ENCODE measurements around the gene CADPS.

Gene CADPS

DNA sequence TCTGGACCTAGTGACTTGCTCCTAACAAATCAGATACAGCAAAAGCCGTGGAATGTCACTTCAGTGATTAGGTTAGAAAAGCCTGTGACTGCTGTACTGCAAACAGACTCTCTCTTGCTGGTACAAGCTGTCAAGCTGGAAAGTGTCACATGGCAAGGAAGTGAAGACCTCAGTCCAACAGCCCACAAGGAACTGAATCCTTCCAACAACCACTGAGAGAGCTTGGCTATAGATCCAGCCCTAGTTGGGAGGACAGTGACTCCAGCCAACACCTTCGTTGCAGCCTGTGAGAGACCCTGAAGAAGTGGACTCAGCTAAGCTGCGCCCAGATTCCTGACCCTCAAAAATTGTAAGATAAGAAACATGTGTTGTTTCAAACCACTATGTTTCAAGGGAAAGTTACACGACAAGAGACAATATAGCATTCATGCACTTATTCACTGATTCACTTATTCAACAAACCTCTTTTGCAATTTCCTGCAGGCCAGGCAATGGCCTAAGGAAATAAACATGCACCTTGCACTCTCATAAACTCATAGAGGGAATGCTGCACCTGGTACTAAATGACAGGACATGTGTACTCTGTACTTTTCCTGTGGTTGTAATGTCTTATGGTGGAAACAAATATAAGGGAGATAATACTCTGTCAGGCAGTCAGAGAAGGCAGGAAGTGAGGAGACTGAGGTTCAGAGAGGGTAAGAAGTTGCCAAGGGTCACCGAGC is 142.9 kb downstream of the CADPS start:
- DNase-seq, result no peak

DNA sequence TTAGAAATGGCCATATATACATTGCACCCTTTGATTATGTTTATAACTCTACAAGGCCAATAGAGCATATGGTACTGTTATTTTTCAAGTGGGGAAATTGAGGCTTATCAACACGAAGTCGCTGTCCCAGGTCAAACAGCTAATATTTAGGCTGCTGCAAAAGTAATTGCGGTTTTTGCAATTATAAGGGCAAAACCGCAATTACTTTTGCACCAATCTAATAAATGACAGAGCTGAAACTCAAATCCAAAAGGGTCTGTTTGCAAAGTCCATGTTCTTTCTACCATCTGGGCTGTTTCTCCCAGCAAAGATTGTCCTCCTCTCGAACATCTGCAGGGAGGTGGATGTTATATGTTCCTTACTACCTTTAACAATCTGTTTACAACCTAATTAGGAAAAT is 147.2 kb downstream of the CADPS start:
- no peak for DNase-seq

DNA sequence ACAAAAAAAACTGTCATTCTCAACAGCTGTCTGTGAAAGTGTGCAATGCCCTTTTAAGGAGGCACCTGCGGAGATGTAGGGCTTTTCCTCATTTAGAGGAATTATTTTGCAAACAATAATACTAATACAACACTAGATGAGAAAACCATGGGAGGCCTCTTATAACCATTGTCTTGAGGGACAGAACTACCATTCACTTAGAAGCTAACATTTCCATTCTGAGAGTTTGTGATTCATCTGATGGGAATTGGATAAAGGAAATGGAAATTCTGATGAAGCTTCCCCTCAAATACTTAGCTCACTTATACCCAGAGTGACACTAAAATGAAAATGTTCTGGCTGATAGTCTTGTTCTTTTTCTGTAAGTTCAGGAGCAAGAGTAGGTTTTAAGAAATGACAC is 147.7 kb downstream of the CADPS start:
- DNase-seq, result no peak

DNA sequence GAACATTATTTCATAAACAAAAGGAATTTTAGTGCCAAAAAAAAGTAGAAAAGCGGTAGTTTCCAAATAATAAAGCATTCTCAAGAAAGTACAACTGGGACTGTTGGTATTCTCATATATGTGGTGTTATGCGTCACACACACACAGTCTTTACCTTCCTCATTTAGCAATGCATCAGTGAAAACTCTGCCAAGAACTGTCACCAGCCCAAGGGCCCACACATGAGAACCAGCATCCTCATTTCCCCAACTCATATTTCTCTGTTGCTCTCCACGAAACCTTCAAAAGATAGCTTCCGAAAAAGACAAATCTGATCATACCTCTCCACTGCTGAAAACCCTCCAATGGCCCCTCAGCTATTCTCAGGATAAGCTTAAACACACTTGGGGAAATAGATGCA is 150.7 kb downstream of the CADPS start:
- no peak for DNase-seq

DNA sequence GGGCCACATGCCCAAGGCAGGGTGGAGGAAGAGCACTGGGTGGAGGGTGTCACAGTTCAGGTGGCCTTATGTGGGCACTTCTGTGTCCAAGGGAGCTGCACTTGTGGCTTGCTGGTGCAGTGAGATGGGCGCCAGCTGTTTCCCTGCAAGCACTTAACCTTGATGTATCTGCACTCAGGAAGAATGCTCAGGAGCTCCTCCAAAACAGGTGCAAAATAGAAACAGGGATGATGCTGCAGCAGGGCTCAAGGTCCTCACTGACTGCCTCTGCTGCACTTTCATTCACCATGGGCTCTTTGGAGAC is 151.3 kb downstream of the CADPS start:
- DNase-seq, result peak; percentile 49

DNA sequence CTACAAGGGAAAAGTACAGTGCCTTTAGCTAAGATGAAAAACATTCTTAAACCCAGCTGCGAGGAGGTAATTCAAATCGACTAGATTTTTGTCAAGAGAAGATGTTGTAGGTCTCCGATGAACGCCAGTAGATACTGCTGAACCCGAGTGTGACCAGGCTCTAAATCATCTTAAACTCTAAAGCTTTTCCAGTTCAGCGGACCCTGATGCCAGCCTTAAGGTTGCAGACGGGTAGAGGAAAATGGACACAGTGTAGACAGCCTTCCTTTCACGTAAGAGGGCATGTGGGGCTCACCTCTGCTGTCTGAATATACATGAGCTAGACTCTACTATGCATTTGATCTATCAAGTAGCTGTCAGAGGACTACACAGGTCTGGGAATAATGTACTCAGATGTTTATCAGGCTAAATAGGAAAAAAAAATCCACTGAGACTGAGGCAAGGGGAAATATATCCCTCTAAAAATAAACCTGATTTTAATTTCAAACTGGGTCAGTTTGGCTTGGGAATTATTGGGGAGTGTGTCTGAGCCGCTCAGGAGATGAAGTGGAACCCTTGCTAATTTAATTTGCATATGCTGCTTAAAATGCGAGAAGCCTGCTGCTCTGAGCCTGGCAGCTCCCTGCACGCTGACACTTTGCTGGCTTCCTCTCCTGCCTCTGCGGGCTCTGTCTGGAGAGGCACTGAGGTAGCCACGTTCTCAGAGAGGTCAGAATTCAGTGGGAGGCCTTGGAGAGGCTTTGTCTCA is 151.9 kb downstream of the CADPS start:
- no peak for DNase-seq

DNA sequence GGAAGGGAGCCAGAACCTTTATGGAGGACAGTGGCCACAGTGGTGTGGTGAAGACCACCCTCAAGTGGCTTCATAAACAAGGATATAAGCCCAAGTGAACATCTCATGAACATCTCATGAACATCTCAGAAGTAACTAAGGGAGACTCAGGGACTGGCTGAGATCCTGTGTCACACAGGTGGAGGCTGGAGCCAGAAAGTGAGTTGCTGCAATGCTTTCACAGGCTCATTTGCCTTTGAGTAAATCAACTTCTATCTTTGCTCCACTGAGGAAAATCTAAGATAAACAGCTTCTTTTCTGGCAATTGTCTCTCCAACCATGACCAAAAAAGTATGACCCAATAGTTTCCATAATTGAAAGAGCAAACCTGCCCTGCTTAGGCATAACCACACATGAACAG is 152.9 kb downstream of the CADPS start:
- no peak for DNase-seq

DNA sequence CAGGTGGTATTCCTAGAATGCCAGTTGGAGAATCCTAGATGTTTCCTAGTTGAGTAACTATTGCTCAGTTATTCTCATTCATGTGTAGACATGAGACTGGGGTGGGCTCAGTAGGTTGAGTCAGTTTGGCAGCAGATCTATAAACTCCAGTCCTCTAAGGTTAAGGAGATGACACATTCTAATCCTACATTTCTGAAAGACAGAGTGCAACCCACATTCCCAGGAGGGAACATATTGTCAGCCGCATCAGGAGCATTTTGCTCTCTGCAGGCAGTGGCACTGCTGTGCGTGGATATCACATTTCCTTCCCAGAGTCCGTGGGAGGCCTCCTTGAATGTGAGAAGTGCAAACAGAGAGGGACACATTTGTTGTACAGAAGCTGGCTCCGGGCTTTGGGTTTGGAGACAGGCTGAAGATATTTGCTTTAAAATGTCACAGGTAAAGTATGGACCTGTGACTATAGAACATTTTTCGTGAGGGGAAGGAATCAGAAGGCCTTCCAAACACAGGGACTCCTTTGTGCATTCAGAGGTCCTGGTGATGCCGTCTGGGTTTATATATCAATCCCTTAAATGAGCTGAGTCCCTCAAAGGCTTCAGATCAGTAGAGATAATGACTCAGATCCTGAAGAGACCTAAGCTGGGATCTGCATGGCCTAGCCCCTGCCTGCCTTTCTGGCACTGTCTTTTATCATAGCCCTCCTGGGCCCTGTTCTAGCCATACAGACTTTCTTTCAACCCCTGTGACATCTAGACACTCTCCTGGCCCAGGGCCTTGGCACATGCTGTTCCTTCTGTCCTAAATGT is 156.5 kb downstream of the CADPS start:
- no peak for DNase-seq

DNA sequence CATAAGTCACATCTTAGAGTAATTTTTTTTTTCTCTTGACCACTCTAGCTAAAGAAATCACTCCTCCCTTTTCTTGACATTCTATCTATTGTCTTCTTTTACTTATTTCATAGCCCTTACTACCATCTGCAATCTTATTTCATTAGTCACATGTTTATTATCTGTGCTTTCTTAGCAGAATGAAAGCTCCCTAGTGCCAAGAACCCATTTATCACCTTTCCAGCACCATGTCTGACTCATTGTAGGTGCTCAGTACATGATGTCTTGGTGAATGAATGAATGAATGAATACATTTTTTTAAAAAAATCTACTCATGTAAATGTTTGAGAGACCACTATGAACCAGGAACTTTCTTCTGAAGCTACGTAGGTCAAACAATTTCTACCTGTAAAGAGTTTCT is 157.2 kb downstream of the CADPS start:
- no peak for DNase-seq

DNA sequence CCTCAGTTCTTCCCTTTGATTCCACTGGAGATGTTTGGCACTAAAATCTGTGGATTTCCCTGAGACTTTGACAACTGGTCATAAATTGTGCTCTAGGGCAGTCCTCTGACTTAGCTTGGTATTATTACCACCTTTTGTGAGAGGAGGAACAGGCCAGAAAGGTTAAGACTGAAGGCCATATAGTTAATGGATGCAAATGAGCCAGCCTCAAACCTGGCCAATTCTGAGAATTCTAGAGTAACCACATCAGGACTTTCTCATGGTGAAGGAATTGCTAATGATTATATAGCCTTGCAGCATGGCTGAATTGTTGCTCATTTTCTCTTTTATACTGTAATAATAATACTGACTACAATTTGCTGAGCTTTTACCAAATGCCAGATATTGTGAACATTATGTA is 162.5 kb downstream of the CADPS start:
- no peak for DNase-seq

DNA sequence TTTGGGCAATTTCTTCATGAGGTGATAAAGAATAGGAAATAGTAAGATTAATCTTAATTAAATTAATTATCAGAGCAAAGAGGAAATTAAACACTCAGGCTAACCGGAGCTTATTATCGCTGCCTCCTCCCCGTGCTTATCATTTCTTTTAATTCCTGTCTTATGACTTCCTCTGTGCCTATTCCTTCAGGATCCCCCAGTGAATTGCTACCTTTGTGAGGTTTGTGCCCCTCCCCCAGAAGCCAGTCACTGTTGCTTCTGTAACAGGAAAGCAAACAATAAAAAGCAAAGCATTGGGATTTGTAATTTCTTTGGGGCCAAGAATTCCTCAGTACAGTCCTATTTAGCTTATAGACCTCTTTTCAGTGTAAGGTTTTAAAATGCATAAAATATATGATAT is 164.5 kb downstream of the CADPS start:
- no peak for DNase-seq

DNA sequence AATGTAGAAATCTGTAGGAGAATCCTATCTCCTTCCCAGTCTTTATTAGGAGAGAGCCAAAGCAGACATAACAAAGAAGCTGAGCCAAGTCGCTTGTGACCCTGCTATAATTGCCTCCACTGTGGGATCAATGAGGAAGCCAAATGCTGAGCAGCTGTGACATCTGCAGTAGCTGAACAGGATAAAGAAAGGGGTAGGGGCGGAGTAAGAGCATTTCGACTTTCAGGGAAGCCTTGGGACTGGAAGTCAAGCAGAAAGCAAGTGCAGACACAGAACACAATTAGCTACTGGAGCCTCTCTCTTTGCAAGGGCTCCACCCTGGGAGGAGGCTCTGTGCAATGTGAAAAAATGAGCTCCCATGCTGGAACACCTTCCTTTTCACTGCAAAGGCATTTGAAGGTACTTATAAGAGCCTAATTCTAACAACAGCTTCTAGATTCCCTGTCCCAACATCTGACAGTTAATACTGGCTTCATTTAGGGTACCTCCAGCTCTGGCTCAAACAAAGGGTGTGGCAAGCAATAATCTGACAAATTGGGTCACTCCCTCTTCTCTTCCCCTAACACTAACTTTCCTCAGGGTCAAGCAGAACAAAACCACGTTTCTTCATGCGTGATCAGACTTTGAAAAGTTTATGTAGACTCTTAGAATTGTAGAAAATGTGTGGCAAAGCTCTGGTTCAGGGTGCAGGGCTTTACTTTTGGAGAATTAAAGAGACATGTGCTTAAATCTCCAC is 166.4 kb downstream of the CADPS start:
- peak; percentile 6 for DNase-seq

DNA sequence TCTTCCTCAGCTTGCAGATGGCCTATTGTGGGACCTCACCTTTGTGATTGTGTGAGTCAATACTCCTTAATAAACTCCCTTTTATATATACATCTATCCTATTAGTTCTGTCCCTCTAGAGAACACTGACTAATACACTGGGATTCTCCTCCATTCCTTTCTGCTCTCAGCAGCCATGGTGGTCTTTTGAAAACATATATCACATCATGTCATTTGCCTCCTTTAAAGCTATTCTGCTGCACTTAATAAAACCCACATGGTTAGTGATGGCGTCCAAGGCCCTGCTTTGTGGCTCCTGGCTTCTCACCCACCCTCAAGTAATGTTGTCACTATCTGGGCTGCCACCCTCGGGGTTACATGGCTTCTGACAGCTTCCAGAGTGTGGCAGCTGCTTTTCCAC is 169.5 kb downstream of the CADPS start:
- no peak for DNase-seq

DNA sequence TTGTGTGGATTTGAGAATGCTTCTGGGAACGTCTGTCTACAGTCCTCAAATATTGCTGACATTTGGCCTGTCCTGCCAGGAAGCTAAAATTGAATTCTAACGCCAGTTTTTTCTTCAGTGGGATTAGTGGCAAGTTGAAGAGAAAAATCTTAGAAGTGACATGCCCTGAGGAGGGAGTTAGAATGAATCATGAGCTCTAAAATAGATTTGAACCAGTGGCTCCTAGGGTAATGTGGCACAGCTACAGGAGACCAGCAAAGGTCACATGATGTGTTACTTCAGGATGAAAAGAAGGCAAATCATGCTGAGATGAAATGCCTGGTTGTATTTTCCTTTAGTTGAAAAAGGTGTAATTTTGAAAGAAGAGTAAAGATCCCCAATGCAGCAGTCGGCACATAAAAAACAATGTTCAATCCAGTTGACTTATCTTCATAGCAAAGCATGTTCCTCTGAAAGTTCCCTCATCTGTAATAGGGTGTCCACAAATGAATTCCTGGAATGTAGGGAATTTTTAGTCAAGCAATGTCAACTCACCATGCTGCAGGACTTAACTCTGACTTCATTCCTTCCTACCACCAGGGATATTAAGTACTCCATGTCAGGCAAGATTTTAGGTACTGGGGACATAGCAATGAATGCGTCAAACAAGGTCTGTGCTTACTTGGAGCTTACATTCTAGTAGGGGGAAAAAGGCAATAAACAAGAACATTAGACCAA is 171.6 kb downstream of the CADPS start:
- DNase-seq, result no peak

DNA sequence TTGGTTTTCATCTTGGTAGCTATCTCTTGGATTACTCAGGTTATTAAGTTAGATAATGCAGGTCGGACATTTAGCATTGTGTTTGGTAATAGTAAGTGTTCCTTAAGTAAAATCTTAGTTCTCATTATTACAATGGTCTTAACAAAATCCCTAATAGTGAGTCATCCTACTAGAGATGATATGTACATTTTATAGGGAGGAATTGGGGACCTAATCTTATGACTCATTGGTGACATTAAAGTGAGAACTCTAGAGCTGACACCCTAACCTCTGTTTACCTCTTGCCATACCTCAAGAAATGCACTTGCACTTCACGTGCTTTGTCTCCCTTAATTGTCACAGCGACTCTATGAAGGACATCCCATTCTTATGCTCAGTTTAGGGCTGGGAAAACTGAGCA is 174.9 kb downstream of the CADPS start:
- DNase-seq, result no peak

DNA sequence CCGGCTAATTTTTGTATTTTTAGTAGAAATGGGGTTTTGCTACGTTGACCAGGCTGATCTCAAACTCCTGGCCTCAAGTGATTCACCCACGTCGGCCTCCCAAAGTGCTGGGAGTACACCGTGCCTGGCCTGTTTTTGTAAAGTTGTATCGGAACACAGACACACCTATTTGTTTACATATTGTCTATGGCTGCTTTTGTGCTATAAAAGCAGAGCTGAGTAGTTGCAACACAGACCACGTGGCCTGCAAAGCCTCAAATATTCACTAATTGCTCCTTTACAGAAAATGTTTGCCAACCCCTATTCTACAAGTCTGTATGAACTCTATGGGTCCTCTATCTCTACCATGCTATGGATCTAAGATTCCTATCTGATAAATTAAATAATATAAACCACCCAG is 175.5 kb downstream of the CADPS start:
- DNase-seq, result no peak

DNA sequence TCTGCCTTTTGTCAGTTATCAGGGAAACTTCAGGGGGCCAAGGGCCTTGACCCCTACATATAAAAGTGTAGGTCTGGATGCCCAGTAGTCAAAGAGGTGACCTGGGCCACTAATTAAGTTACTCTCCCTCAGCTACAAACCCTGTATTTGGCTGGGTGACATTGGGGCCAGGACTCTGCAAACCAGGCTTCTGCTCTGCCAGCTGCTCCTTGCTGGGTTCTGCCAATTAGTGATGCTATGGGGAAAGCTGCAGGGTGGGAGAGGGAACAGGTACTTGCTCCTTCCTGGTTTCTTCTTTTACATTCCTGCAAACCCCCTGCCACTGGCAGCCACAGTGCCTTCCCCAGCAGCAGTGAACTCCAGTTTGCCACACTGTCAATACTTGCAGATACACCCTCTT is 179.2 kb downstream of the CADPS start:
- DNase-seq, result no peak

DNA sequence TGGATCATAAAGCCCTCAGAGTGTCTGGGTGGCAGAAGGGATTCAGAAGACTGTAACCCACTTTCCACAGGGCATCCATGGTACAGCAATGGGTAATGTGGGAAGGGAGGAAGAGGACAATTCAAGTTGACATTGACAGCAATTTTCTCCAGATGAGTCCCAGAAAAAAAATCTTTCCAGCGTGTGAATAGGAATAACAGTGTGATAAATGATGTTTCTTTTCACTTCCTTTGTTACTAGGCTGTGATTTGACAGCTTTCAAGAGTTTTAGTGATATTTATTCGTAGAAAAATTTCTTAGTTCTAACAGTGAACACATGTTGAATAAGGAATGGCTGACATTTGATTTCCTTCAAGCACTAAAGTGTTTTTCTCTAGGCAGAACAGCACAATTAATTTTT is 186.4 kb downstream of the CADPS start:
- DNase-seq, result no peak

DNA sequence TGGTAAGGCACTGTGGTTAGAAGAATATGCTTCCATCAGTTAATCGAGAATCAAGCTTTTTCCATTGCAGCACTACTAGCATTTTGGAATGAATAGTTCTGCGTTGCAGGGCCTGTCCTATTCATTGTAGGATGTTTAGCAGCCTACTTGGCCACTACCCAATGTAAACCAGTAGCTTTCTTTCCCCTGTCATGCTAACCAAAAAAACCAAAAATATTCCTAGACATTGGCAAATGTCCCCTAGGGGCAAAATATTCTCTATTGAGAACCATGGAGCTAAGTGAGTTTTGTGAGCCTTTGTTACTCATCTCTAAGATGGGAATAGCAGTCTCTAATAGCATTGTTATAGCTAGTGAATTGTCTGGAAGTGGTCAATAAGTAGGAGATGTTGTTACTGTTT is 187.2 kb downstream of the CADPS start:
- no peak for DNase-seq

DNA sequence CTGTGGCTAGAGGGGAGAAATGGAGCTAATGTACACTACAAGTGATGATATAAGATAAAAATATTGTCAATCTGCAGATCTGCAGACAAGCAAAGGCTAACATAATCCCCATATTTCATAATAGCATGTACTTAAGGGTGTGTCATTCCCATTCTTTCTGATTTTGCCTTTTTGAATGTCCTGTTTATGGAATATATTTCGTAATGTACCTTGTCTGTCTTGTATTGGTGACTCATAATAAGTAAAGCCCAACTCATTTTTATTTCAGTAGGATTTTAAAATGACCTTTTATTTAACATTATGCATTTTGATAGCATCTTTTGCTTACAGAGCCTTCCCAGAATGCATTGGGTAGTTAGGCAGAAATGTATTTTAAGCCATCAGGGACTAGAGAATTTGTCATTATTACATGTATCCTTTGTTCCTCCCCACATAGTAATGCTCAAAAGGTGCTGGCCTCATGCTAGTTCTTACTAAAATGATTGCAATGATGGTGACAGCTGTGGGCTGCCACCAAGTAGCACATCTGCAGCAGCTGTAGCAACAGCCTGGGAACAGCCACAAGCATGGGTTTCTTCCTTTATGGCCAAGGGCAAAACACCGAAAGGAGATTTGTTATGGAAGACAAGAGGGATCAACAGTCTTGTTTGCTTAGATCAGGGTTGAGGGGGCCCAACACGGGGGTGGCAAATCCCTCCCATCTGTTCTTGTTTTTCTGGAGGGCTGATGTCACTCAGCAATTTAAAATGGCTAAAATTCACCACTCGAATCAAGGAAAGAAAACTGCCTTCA is 188.5 kb downstream of the CADPS start:
- DNase-seq, result no peak

DNA sequence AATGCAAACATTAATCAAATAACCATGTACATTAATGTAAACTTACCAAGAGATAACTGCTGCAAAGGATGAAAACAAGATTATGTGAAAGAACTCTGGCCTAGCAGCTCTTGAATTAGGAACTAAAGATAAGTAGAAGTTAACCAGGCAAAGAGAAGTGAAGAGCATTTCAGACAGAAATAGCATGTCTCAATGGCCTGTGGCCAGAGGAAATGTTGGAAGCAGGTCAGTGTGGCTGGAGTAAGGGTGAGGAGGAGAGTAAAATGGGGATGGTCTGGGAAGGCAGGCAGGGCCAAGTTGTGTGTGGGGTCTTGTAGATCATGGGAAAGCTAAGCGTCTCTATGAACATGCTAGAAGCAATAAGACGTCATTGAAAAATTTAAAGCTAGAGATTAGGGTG is 192.4 kb downstream of the CADPS start:
- DNase-seq, result no peak

DNA sequence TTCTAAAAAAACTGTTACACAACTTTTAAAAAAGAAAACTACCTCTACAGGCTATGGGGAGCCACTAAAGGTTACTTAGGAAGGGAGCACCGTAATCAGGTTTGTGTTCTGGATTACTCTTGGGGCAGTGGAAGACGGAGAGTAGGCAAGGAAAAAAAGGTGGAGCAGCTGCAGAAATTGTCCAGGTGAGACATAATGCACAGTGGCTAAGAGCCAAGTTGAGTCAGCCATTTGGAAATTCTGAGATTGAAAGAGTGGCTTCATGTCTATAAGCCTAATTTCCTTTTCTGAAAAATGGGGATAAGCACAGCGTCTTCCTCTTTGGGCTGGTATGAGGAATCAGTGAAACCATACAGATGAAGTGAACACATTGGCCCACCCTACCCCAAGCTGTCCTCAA is 195.2 kb downstream of the CADPS start:
- DNase-seq, result no peak
